Measurements from ENCODE around the gene DCAF4L1.

DCAF4L1 gene

DNA sequence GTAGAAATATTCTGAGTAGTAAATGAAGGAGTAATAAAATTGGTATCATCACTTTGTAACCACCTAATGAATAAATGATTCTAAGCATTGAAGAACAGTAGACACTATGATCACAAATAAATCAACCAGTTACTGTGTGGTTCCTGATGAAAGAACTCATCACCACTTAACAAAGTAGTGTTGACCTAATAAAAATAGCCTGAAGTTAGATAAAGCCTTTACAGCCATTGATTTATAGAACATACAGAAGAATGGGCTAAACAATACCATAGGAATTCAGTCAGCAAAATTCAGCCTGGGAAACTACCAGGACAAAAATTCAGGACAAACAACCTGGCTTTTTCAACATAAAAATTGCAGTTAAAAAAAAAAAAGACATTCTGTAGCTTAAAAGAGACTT is 17.8 kb downstream of the DCAF4L1 start:
- in situ Hi-C loops (cut with HindIII; ENCODE audit: low pct_ligation_motif_present, low sequenced_read_pairs), result no loop called here
- Histone ChIP-seq H3K36me3 (replicated peaks) (no peaks in the 10 kb centered on the region), H3K27me3 (replicated peaks) (no peaks in the 10 kb centered on the region), H3K4me3 (ENCODE audit: low read depth, low read length) (no peak overlapping the region), H3K27ac (no peak overlapping the region)
- TF ChIP-seq, protein P1, sequence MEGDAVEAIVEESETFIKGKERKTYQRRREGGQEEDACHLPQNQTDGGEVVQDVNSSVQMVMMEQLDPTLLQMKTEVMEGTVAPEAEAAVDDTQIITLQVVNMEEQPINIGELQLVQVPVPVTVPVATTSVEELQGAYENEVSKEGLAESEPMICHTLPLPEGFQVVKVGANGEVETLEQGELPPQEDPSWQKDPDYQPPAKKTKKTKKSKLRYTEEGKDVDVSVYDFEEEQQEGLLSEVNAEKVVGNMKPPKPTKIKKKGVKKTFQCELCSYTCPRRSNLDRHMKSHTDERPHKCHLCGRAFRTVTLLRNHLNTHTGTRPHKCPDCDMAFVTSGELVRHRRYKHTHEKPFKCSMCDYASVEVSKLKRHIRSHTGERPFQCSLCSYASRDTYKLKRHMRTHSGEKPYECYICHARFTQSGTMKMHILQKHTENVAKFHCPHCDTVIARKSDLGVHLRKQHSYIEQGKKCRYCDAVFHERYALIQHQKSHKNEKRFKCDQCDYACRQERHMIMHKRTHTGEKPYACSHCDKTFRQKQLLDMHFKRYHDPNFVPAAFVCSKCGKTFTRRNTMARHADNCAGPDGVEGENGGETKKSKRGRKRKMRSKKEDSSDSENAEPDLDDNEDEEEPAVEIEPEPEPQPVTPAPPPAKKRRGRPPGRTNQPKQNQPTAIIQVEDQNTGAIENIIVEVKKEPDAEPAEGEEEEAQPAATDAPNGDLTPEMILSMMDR (IDR thresholded peaks at IDR 0.05; ENCODE audit: low read depth, low read length, missing control alignments), result no peak
- no peak for DNase-seq

DNA sequence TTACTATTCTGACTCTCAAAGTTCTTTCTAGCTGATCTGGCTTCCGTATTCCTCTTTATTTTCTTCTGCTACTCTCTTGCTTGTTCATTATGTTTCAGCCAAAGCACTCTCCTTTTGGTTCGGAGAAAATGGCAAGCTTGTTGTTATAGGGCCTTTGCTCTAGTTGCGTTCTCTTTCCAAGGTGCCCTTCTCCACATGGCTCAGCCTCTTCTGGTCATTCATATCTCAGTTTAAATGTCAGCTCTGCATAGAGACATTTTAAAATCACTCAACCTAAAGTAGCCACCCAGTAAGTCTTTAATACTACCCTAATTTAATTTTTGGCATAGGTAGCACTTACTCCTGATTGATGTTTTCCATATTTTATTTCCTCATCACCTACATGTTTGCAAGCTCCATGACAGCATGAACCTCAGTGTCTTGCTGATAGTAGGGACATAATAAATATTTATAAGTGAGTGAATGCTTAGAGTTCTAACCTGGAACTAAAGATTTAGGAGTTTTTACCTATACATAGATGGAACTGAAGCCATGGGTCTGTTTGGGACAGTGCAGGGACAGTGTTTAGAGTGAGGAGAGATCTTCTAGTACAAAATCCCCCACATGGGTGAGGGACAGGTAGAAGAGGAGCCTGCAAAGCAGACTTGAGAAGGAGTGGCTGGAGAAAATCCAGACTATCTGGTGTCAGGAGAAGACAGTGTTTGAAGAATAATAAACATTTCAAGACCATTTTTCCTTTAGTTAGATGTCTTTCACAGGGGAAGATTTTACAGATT is 26.6 kb downstream of the DCAF4L1 start:
- H3K36me3 ChIP-seq (replicated peaks), result no peaks in the 10 kb centered on the region
- H3K27me3 ChIP-seq (replicated peaks), result no peaks in the 10 kb centered on the region
- H3K27ac ChIP-seq, result no peak overlapping the region
- TF ChIP-seq, protein P1 (IDR thresholded peaks at IDR 0.05; ENCODE audit: low read depth, low read length, missing control alignments), result no peak
- in situ Hi-C loops (cut with HindIII; ENCODE audit: low pct_ligation_motif_present, low sequenced_read_pairs), result no loop called here
- no peak overlapping the region for H3K4me3 ChIP-seq (ENCODE audit: low read depth, low read length)
- DNase-seq, result no peak

DNA sequence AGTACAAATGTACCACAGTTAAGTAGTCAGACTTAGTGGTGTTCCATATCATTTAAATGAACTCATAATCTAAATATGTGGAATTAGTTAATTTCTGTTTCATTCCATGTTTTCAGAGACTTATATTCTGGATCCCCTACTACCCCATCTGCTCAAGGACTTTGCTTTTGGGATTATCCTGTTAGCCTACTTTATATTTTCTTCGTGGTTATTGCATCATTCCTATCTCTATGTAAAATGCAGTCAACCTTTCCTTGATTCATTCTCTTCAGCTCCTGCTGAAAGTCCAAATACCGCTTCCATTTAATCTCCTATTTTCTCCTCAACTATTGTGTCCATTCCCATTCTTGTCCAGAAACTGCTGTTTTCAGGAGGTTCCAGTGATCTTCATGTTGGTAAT is 33.9 kb downstream of the DCAF4L1 start:
- Histone ChIP-seq H3K4me3 (ENCODE audit: low read depth, low read length) (no peak overlapping the region), H3K27me3 (replicated peaks) (no peaks in the 10 kb centered on the region), H3K27ac (no peak overlapping the region), H3K36me3 (replicated peaks) (no peaks in the 10 kb centered on the region)
- in situ Hi-C loops (cut with HindIII; ENCODE audit: low pct_ligation_motif_present, low sequenced_read_pairs), result no loop called here
- TF ChIP-seq, protein P1 (IDR thresholded peaks at IDR 0.05; ENCODE audit: low read depth, low read length, missing control alignments), result no peak
- DNase-seq, result no peak

DNA sequence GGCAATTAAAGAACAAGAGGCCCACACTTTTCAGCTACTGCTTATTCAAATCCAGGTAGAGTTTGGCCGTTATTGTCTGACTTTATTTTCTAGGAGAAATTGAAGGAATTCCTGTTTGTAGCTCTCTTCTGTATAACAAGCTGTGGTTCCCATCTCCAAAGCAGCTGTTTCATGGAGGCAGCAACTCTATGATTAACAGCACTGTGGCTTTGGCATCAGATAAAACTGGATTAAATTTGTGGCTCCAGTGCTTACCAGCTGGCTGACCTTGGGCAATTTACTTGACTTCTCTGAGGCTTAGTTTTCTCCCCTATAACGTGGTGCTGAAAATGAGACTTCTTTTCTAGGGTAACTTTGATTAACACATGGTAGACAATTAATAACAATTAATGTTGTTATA is 36.9 kb downstream of the DCAF4L1 start:
- TF ChIP-seq, protein P1 (IDR thresholded peaks at IDR 0.05; ENCODE audit: low read depth, low read length, missing control alignments), result no peak
- DNase-seq, result no peak
- in situ Hi-C loops (cut with HindIII; ENCODE audit: low pct_ligation_motif_present, low sequenced_read_pairs), result no loop called here

More for the DNA sequence above, 36.9 kb downstream of the DCAF4L1 start:
- Histone ChIP-seq H3K27me3 (replicated peaks) (no peaks in the 10 kb centered on the region), H3K36me3 (replicated peaks) (peaks cover 9% of the 10 kb centered on the region), H3K4me3 (ENCODE audit: low read depth, low read length) (no peak overlapping the region), H3K27ac (no peak overlapping the region)

Data from brain microvascular endothelial cell (primary cell).